ENCODE data around the gene CALN1. TPM values are rescaled to one million over a fixed set of nuclear protein-coding genes. Genes with fewer than 3 reads are reported as not detected.

Gene CALN1
- total and polyA plus RNA-seq, 2 of the 8 experiments (the other 6 are each of a cell fraction or from before 2014, with no cell fraction given): 6.4 to 15.2 TPM

GRCh38 chr7:71935674-71936073, 476.5 kb downstream of the CALN1 start:
- FAIRE-seq: no peak
- CTCF ChIA-PET (ENCODE audit: partially characterized antibody): interaction anchor here (3.4 kb wide), 1 partner anchor 10 kb away, joined by 22 read pairs; no protein-coding TSS in a partner anchor
- TF ChIP-seq SAP30 (IDR thresholded peaks at IDR 0.05; ENCODE audit: insufficient read depth, insufficient replicate concordance, low read length) (no peak), TAF7 (optimal IDR thresholded peaks at IDR 0.05; ENCODE audit: borderline replicate concordance, low read depth, low read length) (no peak), KDM4A (IDR thresholded peaks at IDR 0.05; ENCODE audit: low read depth, low read length, severe bottlenecking) (no peak), KDM1A (IDR thresholded peaks at IDR 0.05; ENCODE audit: borderline replicate concordance, low read length) (no peak), TAF1 (IDR thresholded peaks at IDR 0.05; ENCODE audit: low read depth, low read length) (no peak), TBP (IDR thresholded peaks at IDR 0.05; ENCODE audit: low read depth, low read length) (no peak), MAFK (IDR thresholded peaks at IDR 0.05; ENCODE audit: low read depth, low read length) (no peak), GTF2F1 (IDR thresholded peaks at IDR 0.05; ENCODE audit: borderline replicate concordance, low read depth, low read length) (no peak), MAX (IDR thresholded peaks at IDR 0.05) (no peak), TEAD4 (IDR thresholded peaks at IDR 0.05; ENCODE audit: low read depth, low read length) (no peak), TCF12 (IDR thresholded peaks at IDR 0.05; ENCODE audit: low read depth, low read length) (no peak), ATF2 (IDR thresholded peaks at IDR 0.05; ENCODE audit: low read length) (no peak), SRF (IDR thresholded peaks at IDR 0.05; ENCODE audit: low read depth, low read length) (no peak)

More at GRCh38 chr7:71935674-71936073, 476.5 kb downstream of the CALN1 start:
- no peaks in the 10 kb centered on the region for H3K79me1 ChIP-seq (ENCODE audit: low read depth, low read length)
- H3K27ac ChIP-seq (ENCODE audit: low read depth, low read length): no peak overlapping the region
- no peaks in the 10 kb centered on the region for H3K23me2 ChIP-seq (ENCODE audit: low read depth, low read length)
- no peak overlapping the region for H3K9ac ChIP-seq (replicated peaks in 1 of 4; ENCODE audit: extremely low read depth in 1 of 4, low read depth in 3 of 4, low read length in 3 of 4)
- H2BK20ac ChIP-seq (ENCODE audit: low read length): no peak overlapping the region
- no peaks in the 10 kb centered on the region for H4K20me1 ChIP-seq (replicated peaks in 1 of 2; ENCODE audit: control insufficient read depth in 1 of 2, insufficient read depth in 2 of 2, low read length in 2 of 2)
- no peak for DNase-seq (ENCODE audit: low read depth in 1 of 2, low spot score in 2 of 2)
- no peak overlapping the region for H3K14ac ChIP-seq (ENCODE audit: insufficient read length)
- no peak overlapping the region for H3K18ac ChIP-seq (ENCODE audit: extremely low read depth, low read length)
- no peak overlapping the region for H4K91ac ChIP-seq (replicated peaks; ENCODE audit: insufficient read length, low read length)
- no peak overlapping the region for H2BK120ac ChIP-seq (replicated peaks; ENCODE audit: low read depth, low read length)
- no peak overlapping the region for H3K56ac ChIP-seq (replicated peaks; ENCODE audit: insufficient read length, low read depth, low read length)
- H3K4me3 ChIP-seq (ENCODE audit: extremely low read depth in 1 of 4, insufficient read depth in 2 of 4, low read depth in 3 of 4, low read length in 4 of 4): no peak overlapping the region
- H3K9me3 ChIP-seq (ENCODE audit: insufficient read depth in 2 of 2, low read depth in 1 of 2, low read length in 1 of 2): no peaks in the 10 kb centered on the region
- WGBS, 2 experiments (ENCODE audit: extremely low coverage in 1 of 2, insufficient coverage in 1 of 2, insufficient read length in 1 of 2, insufficient replicate concordance in 2 of 2, low coverage in 1 of 2, low lambda C conversion rate in 2 of 2, missing lambda C conversion rate in 1 of 2): 90% methylated on average over 5 of the region's 5 CpGs; no CpG with 5 or more reads in 1 of the 2 experiments
- H3K27me3 ChIP-seq (replicated peaks in 1 of 4; ENCODE audit: control insufficient read depth in 3 of 4, extremely low read depth in 1 of 4, insufficient read depth in 3 of 4, low read length in 3 of 4): no peaks in the 10 kb centered on the region
- H2BK15ac ChIP-seq (ENCODE audit: low read length): no peak overlapping the region
- H2AFZ ChIP-seq (ENCODE audit: low read length): no peak overlapping the region
- no peaks in the 10 kb centered on the region for H3K79me2 ChIP-seq (ENCODE audit: control insufficient read depth in 1 of 2, insufficient read depth in 2 of 2, low read length in 2 of 2)
- no peaks in the 10 kb centered on the region for H3K36me3 ChIP-seq (ENCODE audit: control insufficient read depth in 2 of 4, insufficient read depth in 4 of 4, low read length in 3 of 4)
- H2BK12ac ChIP-seq (ENCODE audit: low read depth, low read length): no peak overlapping the region
- POLR2A ChIA-PET (ENCODE audit: partially characterized antibody): no interaction called here
- no peak overlapping the region for H2AK5ac ChIP-seq (ENCODE audit: low read depth, low read length)
- no peak overlapping the region for H3K23ac ChIP-seq (ENCODE audit: insufficient read length)
- H3K4ac ChIP-seq (replicated peaks; ENCODE audit: insufficient read length, low read depth, low read length): no peak overlapping the region
- no peak overlapping the region for H4K8ac ChIP-seq (ENCODE audit: extremely low read depth, insufficient read depth, low read length)
- no peak overlapping the region for H2BK5ac ChIP-seq (ENCODE audit: low read depth, low read length)
- no peaks in the 10 kb centered on the region for H3K4me1 ChIP-seq (replicated peaks in 1 of 4; ENCODE audit: control insufficient read depth in 3 of 4, insufficient read depth in 4 of 4, low read length in 3 of 4)
- no peak overlapping the region for H4K5ac ChIP-seq (ENCODE audit: insufficient read length, low read depth, low read length)
- no peak overlapping the region for H3K4me2 ChIP-seq (ENCODE audit: insufficient read depth in 1 of 2, low read depth in 2 of 2, low read length in 2 of 2)

All from H1 (cell line).